Stimulated activated CD4-positive, alpha-beta T cell treated with anti-CD3 and anti-CD28 coated beads, Interleukin-12 subunit alpha, Interleukin-12 subunit beta, amount 100 ng/mL, for 24 hours (primary cell): ENCODE data around the gene VEZF1.
"Not testable (repeated sequence)": the region's sequence is repeated elsewhere in the genome, so short reads cannot be mapped to it uniquely, and the experiment has no call there.

Experiments used
- DNase-seq, 2 experiments: peaks; one replicate each; pipeline ENCODE4 v3.0.0-alpha.2; 2020; ENCODE audit warnings: low read depth in 2 of 2

Gene VEZF1

GRCh38 chr17:57975044-57975443 is 13.0 kb downstream of the VEZF1 start:
- DNase-seq = no peak

- not testable (repeated sequence) for DNase-seq
These were observed 13.8 kb downstream of the VEZF1 start for GRCh38 chr17:57974053-57974824.

- DNase-seq = no peak
These were observed 15.9 kb downstream of the VEZF1 start for GRCh38 chr17:57972151-57972550.

GRCh38 chr17:57971572-57971971 is 16.5 kb downstream of the VEZF1 start:
- no peak for DNase-seq

- DNase-seq = no peak
These were observed 17.3 kb downstream of the VEZF1 start for GRCh38 chr17:57970710-57971109.

GRCh38 chr17:57968456-57968855 is 19.6 kb downstream of the VEZF1 start:
- no peak for DNase-seq

- no peak for DNase-seq
These were observed 21.2 kb downstream of the VEZF1 start for GRCh38 chr17:57966875-57967274.

GRCh38 chr17:57966246-57966645 is 21.8 kb downstream of the VEZF1 start:
- no peak for DNase-seq

GRCh38 chr17:57965521-57966160 is 22.4 kb downstream of the VEZF1 start:
- no peak for DNase-seq

- no peak for DNase-seq
These were observed 24.9 kb downstream of the VEZF1 start for GRCh38 chr17:57963149-57963511.

GRCh38 chr17:57962279-57963148 is 25.5 kb downstream of the VEZF1 start:
- DNase-seq = no peak

- DNase-seq = no peak
These were observed 28.1 kb downstream of the VEZF1 start for GRCh38 chr17:57959929-57960328.

GRCh38 chr17:57958391-57958790 is 29.7 kb downstream of the VEZF1 start:
- not testable (repeated sequence) for DNase-seq

GRCh38 chr17:57957886-57958285 is 30.2 kb downstream of the VEZF1 start:
- DNase-seq = no peak

- DNase-seq = no peak
These were observed 30.8 kb downstream of the VEZF1 start for GRCh38 chr17:57957120-57957850.

GRCh38 chr17:57956291-57957119 is 31.5 kb downstream of the VEZF1 start:
- DNase-seq = peak in 1 of 2 experiments; percentile 17

- peak; percentile 28 to 57 for DNase-seq
These were observed 32.7 kb downstream of the VEZF1 start, which contains the start of gene CUEDC1 for GRCh38 chr17:57955183-57955931. Gene CUEDC1 (minus strand): TSS chr17:57955412. CDS start chr17:57885564, 69,848 bp downstream.

- DNase-seq = no peak
These were observed 33.5 kb downstream of the VEZF1 start for GRCh38 chr17:57954397-57955182.
